Nephron progenitor cell (in vitro differentiated cells): ENCODE results near the gene TMEM38B.

Experiments used
- DNase-seq: peaks from one replicate; pipeline ENCODE4 v3.0.0; 2021
- H3K27ac Mint-ChIP-seq: 2 replicates; pipeline ENCODE4 v1.8.0; 2021; ENCODE audit warnings: mild to moderate bottlenecking, moderate library complexity, mixed read lengths
- H3K27me3 Mint-ChIP-seq: 2 replicates; pipeline ENCODE4 v1.8.0; 2021; ENCODE audit warnings: mild to moderate bottlenecking, low read depth, mixed read lengths; ENCODE audit not compliant: poor library complexity
- H3K36me3 Mint-ChIP-seq: 2 replicates; pipeline ENCODE4 v1.8.0; 2021; ENCODE audit warnings: low read depth, mixed read lengths
- H3K4me1 Mint-ChIP-seq: 2 replicates; pipeline ENCODE4 v1.8.0; 2021; ENCODE audit warnings: mixed read lengths
- H3K4me3 Mint-ChIP-seq: 2 replicates; pipeline ENCODE4 v1.8.0; 2021; ENCODE audit warnings: mild to moderate bottlenecking, moderate library complexity, mixed read lengths
- H3K9me3 Mint-ChIP-seq: 2 replicates; pipeline ENCODE4 v1.8.0; 2021; ENCODE audit warnings: mild to moderate bottlenecking, moderate library complexity, mixed read lengths
- CTCF ChIP-seq: fragments of 200-600 bp; sonication (generic); IDR thresholded peaks from 2 replicates; pipeline ENCODE4 v1.5.0; 2021; ENCODE audit warnings: antibody characterized with exemption

TMEM38B gene

GRCh38 chr9:105679257-105680022 lies 14.9 kb upstream of the TMEM38B start:
- Mint-ChIP-seq H3K9me3 (no peaks in the 10 kb centered on the region), H3K4me1 (peaks cover 5% of the 10 kb centered on the region), H3K27me3 (peaks cover 4% of the 10 kb centered on the region), H3K27ac (no peak overlapping the region), H3K36me3 (no peaks in the 10 kb centered on the region), H3K4me3 (no peak overlapping the region)
- no peak for DNase-seq
- TF ChIP-seq CTCF = no peak

DNA sequence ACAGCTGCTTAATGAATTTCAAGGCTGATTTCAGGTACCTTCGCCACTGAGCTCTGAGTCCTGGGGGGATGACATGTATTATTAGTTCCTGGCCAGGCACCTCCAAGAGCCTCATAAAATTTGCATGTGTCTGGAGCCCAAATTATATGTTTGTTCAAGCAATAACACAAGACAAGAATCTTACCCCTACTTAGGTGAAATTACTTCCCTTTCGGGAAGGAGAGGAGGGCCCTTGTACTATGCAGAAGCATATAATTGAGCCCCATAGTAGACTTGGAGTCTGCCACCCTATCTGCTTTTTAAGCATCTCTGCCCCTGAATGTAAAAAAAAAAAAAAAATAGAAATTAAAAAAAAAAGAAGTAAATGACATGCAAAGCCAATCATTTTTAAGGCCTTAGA lies 13.0 kb upstream of the TMEM38B start:
- Mint-ChIP-seq H3K4me3 (no peak overlapping the region), H3K36me3 (no peaks in the 10 kb centered on the region), H3K4me1 (peaks cover 11% of the 10 kb centered on the region), H3K27ac (no peak overlapping the region), H3K27me3 (peaks cover 4% of the 10 kb centered on the region), H3K9me3 (no peaks in the 10 kb centered on the region)
- TF ChIP-seq CTCF = no peak
- no peak for DNase-seq

DNA sequence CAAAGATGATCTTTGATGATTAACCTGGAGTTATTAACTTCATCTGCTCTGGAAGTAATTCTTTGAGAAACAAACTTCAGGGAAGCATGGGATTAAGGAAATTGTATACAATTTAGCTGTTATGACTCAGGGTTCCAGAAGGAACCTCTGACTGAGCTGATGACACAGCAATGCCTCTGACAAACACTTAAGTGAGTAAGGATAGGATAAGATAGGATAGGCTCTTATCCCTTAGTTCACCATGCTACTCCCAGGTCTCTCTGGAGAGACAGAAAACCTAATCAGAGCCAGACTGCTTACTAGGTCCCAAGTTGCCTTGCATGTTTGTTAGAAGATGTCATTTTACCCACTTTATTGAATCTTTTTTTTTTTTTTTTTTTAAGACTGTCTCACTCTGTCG lies 12.6 kb upstream of the TMEM38B start:
- Mint-ChIP-seq H3K4me1 (peaks cover 11% of the 10 kb centered on the region), H3K27ac (no peak overlapping the region), H3K36me3 (no peaks in the 10 kb centered on the region), H3K9me3 (no peaks in the 10 kb centered on the region), H3K4me3 (no peak overlapping the region), H3K27me3 (peaks cover 6% of the 10 kb centered on the region)
- no peak for TF ChIP-seq CTCF
- DNase-seq = no peak

DNA sequence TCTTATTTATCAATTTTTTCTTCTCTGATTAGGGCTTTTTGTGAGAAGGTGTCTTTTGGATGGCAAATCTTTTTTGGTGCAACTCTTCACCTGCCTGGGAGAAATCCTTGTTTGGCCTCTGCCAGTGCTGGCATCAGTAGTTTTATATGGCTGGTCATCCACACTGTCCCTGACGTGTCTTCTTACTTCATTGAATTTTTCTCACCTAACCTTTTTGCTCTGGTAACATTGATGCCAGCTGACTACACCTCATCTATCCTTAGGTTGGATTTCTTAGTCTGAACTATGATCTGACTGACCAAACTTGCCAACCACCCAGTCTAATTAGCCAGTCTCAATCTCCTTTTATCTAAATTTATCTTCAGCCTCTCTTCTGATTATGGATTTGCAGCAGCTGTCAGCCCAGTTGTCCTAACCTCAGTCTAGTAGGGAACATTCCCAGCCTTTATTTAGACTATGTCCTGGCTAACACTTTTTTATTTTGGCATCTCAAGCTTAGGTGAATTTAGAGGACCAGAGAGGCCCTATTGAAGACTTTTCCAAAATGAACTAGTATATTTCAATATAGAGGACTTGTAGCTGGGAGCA lies 10.6 kb upstream of the TMEM38B start:
- peaks cover 20% of the 10 kb centered on the region for H3K27me3 Mint-ChIP-seq
- no peaks in the 10 kb centered on the region for H3K9me3 Mint-ChIP-seq
- H3K36me3 Mint-ChIP-seq = no peaks in the 10 kb centered on the region
- DNase-seq = no peak
- TF ChIP-seq CTCF = no peak
- no peak overlapping the region for H3K4me3 Mint-ChIP-seq
- H3K27ac Mint-ChIP-seq = no peak overlapping the region
- peaks cover 6% of the 10 kb centered on the region for H3K4me1 Mint-ChIP-seq

GRCh38 chr9:105686936-105687335 lies 7.4 kb upstream of the TMEM38B start:
- no peak for DNase-seq
- H3K36me3 Mint-ChIP-seq = no peaks in the 10 kb centered on the region
- H3K27me3 Mint-ChIP-seq = peaks cover 40% of the 10 kb centered on the region
- peaks cover 6% of the 10 kb centered on the region for H3K4me1 Mint-ChIP-seq
- no peak overlapping the region for H3K4me3 Mint-ChIP-seq
- no peak for TF ChIP-seq CTCF
- no peak overlapping the region for H3K27ac Mint-ChIP-seq
- H3K9me3 Mint-ChIP-seq = no peaks in the 10 kb centered on the region

GRCh38 chr9:105690742-105691141 lies 3.6 kb upstream of the TMEM38B start:
- Mint-ChIP-seq H3K27me3 (peaks cover 65% of the 10 kb centered on the region), H3K4me3 (no peak overlapping the region), H3K9me3 (no peaks in the 10 kb centered on the region), H3K36me3 (no peaks in the 10 kb centered on the region), H3K4me1 (peaks cover 19% of the 10 kb centered on the region), H3K27ac (no peak overlapping the region)
- no peak for DNase-seq
- TF ChIP-seq CTCF = peak; percentile 47
